DND-41 (cell line): ENCODE measurements around the gene FARP2.

Experiments
- EZH2 ChIP-seq: IDR thresholded peaks from 3 replicates; pipeline ENCODE4 v1.6.1; 2012; ENCODE audit warnings: borderline replicate concordance, low read depth, mild to moderate bottlenecking, moderate library complexity, low read length, inconsistent platforms; ENCODE audit not compliant: severe bottlenecking
- TF ChIP-seq, protein P1 (sequence below): IDR thresholded peaks from 2 replicates; pipeline ENCODE4 v1.5.1; 2012; ENCODE audit warnings: borderline replicate concordance, low read length, moderate library complexity, mild to moderate bottlenecking; ENCODE audit not compliant: poor library complexity, severe bottlenecking; ENCODE audit errors: extremely low read depth

DNA sequence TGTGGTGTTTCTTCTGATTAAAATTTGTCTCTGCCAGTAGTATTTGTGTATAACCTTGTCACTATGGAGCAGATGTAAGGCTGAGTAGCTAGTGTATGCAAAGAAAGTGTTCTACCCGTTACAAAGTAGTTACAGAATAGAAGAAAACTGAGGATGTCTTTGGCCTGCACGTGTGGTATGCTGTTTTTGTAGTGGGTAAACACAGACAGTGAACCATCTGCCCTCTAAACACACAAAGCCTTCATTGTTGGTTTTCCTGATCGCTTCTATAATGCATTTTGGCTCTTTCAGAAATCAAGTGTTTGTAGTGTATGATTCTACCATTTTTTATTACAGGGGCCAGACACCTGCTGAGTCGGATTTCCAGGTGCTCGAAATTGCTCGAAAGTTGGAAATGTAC is 61.5 kb downstream of the FARP2 start:
- TF ChIP-seq EZH2, result no peak
- TF ChIP-seq, protein P1, sequence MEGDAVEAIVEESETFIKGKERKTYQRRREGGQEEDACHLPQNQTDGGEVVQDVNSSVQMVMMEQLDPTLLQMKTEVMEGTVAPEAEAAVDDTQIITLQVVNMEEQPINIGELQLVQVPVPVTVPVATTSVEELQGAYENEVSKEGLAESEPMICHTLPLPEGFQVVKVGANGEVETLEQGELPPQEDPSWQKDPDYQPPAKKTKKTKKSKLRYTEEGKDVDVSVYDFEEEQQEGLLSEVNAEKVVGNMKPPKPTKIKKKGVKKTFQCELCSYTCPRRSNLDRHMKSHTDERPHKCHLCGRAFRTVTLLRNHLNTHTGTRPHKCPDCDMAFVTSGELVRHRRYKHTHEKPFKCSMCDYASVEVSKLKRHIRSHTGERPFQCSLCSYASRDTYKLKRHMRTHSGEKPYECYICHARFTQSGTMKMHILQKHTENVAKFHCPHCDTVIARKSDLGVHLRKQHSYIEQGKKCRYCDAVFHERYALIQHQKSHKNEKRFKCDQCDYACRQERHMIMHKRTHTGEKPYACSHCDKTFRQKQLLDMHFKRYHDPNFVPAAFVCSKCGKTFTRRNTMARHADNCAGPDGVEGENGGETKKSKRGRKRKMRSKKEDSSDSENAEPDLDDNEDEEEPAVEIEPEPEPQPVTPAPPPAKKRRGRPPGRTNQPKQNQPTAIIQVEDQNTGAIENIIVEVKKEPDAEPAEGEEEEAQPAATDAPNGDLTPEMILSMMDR, result no peak
